SK-N-SH treated with all-trans-retinoic acid at 6 μM for 48 hours (cell line): ENCODE measurements around the gene TMEM174.

Experiments used
- ATAC-seq: fragments of 200-7000 bp; cut with Tn5 transposase; 3 replicates; pipeline ENCODE4 v1.9.1; 2020; ENCODE audit warnings: mild to moderate bottlenecking, moderate library complexity
- BACH2 ChIP-seq: fragments of 250-450 bp; sonication (Bioruptor Pico); IDR thresholded peaks from 2 replicates; pipeline ENCODE4 v1.9.0; 2021; ENCODE audit warnings: mild to moderate bottlenecking, borderline replicate concordance
- CREB5 ChIP-seq: fragments of 250-450 bp; sonication (Bioruptor Pico); IDR thresholded peaks from 2 replicates; pipeline ENCODE4 v1.5.1; 2020; ENCODE audit warnings: low read depth, mild to moderate bottlenecking, moderate library complexity
- CSRNP3 ChIP-seq: fragments of 250-450 bp; sonication (Bioruptor Pico); IDR thresholded peaks from 2 replicates; pipeline ENCODE4 v1.5.1; 2021; ENCODE audit warnings: mild to moderate bottlenecking, moderate library complexity
- ESRRG ChIP-seq: fragments of 250-450 bp; sonication (Bioruptor Pico); IDR thresholded peaks from 2 replicates; pipeline ENCODE4 v1.6.1; 2021; ENCODE audit warnings: mild to moderate bottlenecking
- GLIS3 ChIP-seq: fragments of 250-450 bp; sonication (Bioruptor Pico); IDR thresholded peaks from 2 replicates; pipeline ENCODE4 v1.5.0; 2020; ENCODE audit warnings: mild to moderate bottlenecking, moderate library complexity
- ISL1 ChIP-seq: fragments of 250-450 bp; sonication (Bioruptor Pico); IDR thresholded peaks from 2 replicates; pipeline ENCODE4 v2.1.2; 2022; ENCODE audit warnings: mild to moderate bottlenecking, moderate library complexity
- OSR1 ChIP-seq: fragments of 250-450 bp; sonication (Bioruptor Pico); IDR thresholded peaks from 2 replicates; pipeline ENCODE4 v1.8.0; 2022; ENCODE audit warnings: moderate library complexity, mild to moderate bottlenecking, inconsistent platforms
- PATZ1 ChIP-seq: fragments of 250-450 bp; sonication (Bioruptor Pico); IDR thresholded peaks from 2 replicates; pipeline ENCODE4 v1.8.0; 2020; ENCODE audit warnings: mild to moderate bottlenecking, moderate library complexity, borderline replicate concordance
- PPARA ChIP-seq: fragments of 250-450 bp; sonication (Bioruptor Pico); IDR thresholded peaks from 2 replicates; pipeline ENCODE4 v1.5.0; 2020; ENCODE audit warnings: mild to moderate bottlenecking, borderline replicate concordance
- RARB ChIP-seq: fragments of 250-450 bp; sonication (Bioruptor Pico); IDR thresholded peaks from 2 replicates; pipeline ENCODE4 v1.8.0; 2021; ENCODE audit warnings: mild to moderate bottlenecking, moderate library complexity
- SNAI2 ChIP-seq: fragments of 250-450 bp; sonication (Bioruptor Pico); IDR thresholded peaks from 2 replicates; pipeline ENCODE4 v1.5.0; 2020; ENCODE audit warnings: mild to moderate bottlenecking, moderate library complexity
- TCF4 ChIP-seq: fragments of 250-450 bp; sonication (Bioruptor Pico); IDR thresholded peaks from 2 replicates; pipeline ENCODE4 v1.8.0; 2021; ENCODE audit warnings: mild to moderate bottlenecking, moderate library complexity, borderline replicate concordance
- TOX ChIP-seq: fragments of 250-450 bp; sonication (Bioruptor Pico); IDR thresholded peaks from 2 replicates; pipeline ENCODE4 v1.8.0; 2021; ENCODE audit warnings: mild to moderate bottlenecking, moderate library complexity, borderline replicate concordance
- TSHZ2 ChIP-seq: fragments of 250-450 bp; sonication (Bioruptor Pico); IDR thresholded peaks from 2 replicates; pipeline ENCODE4 v1.5.0; 2020; ENCODE audit warnings: mild to moderate bottlenecking, moderate library complexity
- ZC3H10 ChIP-seq: fragments of 250-450 bp; sonication (Bioruptor Pico); IDR thresholded peaks from 2 replicates; pipeline ENCODE4 v1.5.1; 2021; ENCODE audit warnings: mild to moderate bottlenecking, moderate library complexity
- ZFP3 ChIP-seq: fragments of 250-450 bp; sonication (Bioruptor Pico); IDR thresholded peaks from 2 replicates; pipeline ENCODE4 v1.5.0; 2020; ENCODE audit warnings: mild to moderate bottlenecking, moderate library complexity
- ZFP30 ChIP-seq: fragments of 450-650 bp; formaldehyde crosslinking; IDR thresholded peaks from 2 replicates; pipeline ENCODE4 v1.5.0; 2022; ENCODE audit warnings: mild to moderate bottlenecking, moderate library complexity
- ZNF565 ChIP-seq: fragments of 450-650 bp; formaldehyde crosslinking; conservative IDR thresholded peaks from 2 replicates; pipeline ENCODE4 v1.5.0; 2020; ENCODE audit warnings: low read depth, mild to moderate bottlenecking, moderate library complexity
- ZNF70 ChIP-seq: fragments of 450-650 bp; formaldehyde crosslinking; IDR thresholded peaks from 2 replicates; pipeline ENCODE4 v1.5.0; 2020; ENCODE audit warnings: mild to moderate bottlenecking, moderate library complexity
- ZNF8 ChIP-seq: fragments of 450-650 bp; formaldehyde crosslinking; IDR thresholded peaks from 2 replicates; pipeline ENCODE4 v1.5.0; 2020; ENCODE audit warnings: mild to moderate bottlenecking, moderate library complexity

Gene TMEM174

GRCh38 chr5:73171495-73171894 lies 1.5 kb upstream of the TMEM174 start (continued):
- TF ChIP-seq OSR1 (CRISPR knock-in tag) (no peak), RARB (CRISPR knock-in tag) (no peak), GLIS3 (no peak), TCF4 (CRISPR knock-in tag) (no peak)
- TF ChIP-seq, all 23 proteins: peak for 0

GRCh38 chr5:73174100-73174815 lies 1.3 kb downstream of the TMEM174 start:
- no peak for ATAC-seq
- TF ChIP-seq TOX (CRISPR knock-in tag): no peak
- TF ChIP-seq PPARA (CRISPR knock-in tag): no peak
- no peak for TF ChIP-seq PATZ1 (CRISPR knock-in tag)

- no peak for TF ChIP-seq BACH2
- no peak for TF ChIP-seq RARB (CRISPR knock-in tag)
- no peak for TF ChIP-seq ISL1
- no peak for TF ChIP-seq ZFP30 (CRISPR knock-in tag)
- no peak for TF ChIP-seq SNAI2 (CRISPR knock-in tag)
- TF ChIP-seq ZNF565 (CRISPR knock-in tag): no peak
- TF ChIP-seq GLIS3: no peak
- no peak for TF ChIP-seq ESRRG (CRISPR knock-in tag)
- no peak for TF ChIP-seq ZC3H10
- no peak for TF ChIP-seq ZFP3
- no peak for TF ChIP-seq PATZ1 (CRISPR knock-in tag)
- no peak for TF ChIP-seq TSHZ2 (CRISPR knock-in tag)
- no peak for TF ChIP-seq ZNF8
- no peak for TF ChIP-seq PPARA (CRISPR knock-in tag)
- no peak for ATAC-seq
Measured at GRCh38 chr5:73176250-73176649, 3.3 kb downstream of the TMEM174 start.

- TF ChIP-seq TCF4 (CRISPR knock-in tag): no peak
- no peak for TF ChIP-seq ZNF565 (CRISPR knock-in tag)
- no peak for TF ChIP-seq ZNF70 (CRISPR knock-in tag)
- no peak for TF ChIP-seq TOX (CRISPR knock-in tag)
- no peak for TF ChIP-seq PATZ1 (CRISPR knock-in tag)
- no peak for TF ChIP-seq OSR1 (CRISPR knock-in tag)
- TF ChIP-seq PPARA (CRISPR knock-in tag): no peak
- no peak for TF ChIP-seq CREB5 (CRISPR knock-in tag)
- no peak for TF ChIP-seq SNAI2 (CRISPR knock-in tag)
- no peak for TF ChIP-seq CSRNP3 (CRISPR knock-in tag)
- TF ChIP-seq ZFP30 (CRISPR knock-in tag): no peak
- no peak for ATAC-seq
Measured at GRCh38 chr5:73178265-73178664, 5.3 kb downstream of the TMEM174 start.
